Uterus (tissue), 4 donors: ENCODE data around the gene DNAJC25. TPM values are rescaled to one million over a fixed set of nuclear protein-coding genes. Genes with fewer than 3 reads are reported as not detected.

Experiments
- DNase-seq, 2 donors: peaks; one replicate each; pipeline ENCODE4 v3.0.0-alpha.2; 2019 to 2020
- H3K27ac ChIP-seq, 2 donors: fragments of 200-600 bp; sonication (generic); 1 replicate in 1 of 2; 2 replicates in 1 of 2; pipeline ENCODE4 v1.5.1; 2016 to 2018
- H3K27me3 ChIP-seq, 2 donors: fragments of 200-600 bp; sonication (generic); one replicate each; pipeline ENCODE4 v1.5.1; 2018 to 2019; ENCODE audit warnings: control low read depth in 1 of 2
- H3K36me3 ChIP-seq, 2 donors: fragments of 200-600 bp; sonication (generic); one replicate each; pipeline ENCODE4 v1.5.1; 2019; ENCODE audit warnings: control low read depth in 1 of 2
- H3K4me1 ChIP-seq, 2 donors: fragments of 200-600 bp; sonication (generic); one replicate each; pipeline ENCODE4 v1.5.1; 2018 to 2019; ENCODE audit warnings: control low read depth in 1 of 2
- H3K4me3 ChIP-seq, 2 donors: fragments of 200-600 bp; sonication (generic); 1 replicate in 1 of 2; 2 replicates in 1 of 2; pipeline ENCODE4 v1.5.1; 2018 to 2019; ENCODE audit warnings: mild to moderate bottlenecking in 1 of 2
- H3K9me3 ChIP-seq, 2 donors: fragments of 200-600 bp; sonication (generic); one replicate each; pipeline ENCODE4 v1.5.1; 2019; ENCODE audit warnings: control low read depth in 1 of 2
- POLR2A ChIP-seq, 2 donors: fragments of 450-650 bp; IDR thresholded peaks; one replicate each; pipeline ENCODE4 v1.6.1; 2016; ENCODE audit warnings: antibody characterized with exemption in 2 of 2, mild to moderate bottlenecking in 1 of 2, moderate library complexity in 1 of 2
- intact Hi-C: fragments of 100-400 bp; cut with DNase I; formaldehyde crosslinking; loops from one replicate; pipeline ENCODE4 v1.15.1; 2023; ENCODE audit warnings: low total_unique reads
- total RNA-seq, 4 donors: library from RNA; depleted of rRNA in 3 of 4; stranded (reverse); fragments of >200 nt in 3 of 4; gene quantifications; one replicate each; pipeline versions ENCODE4 v1.1.0 to v1.2.4, GENCODE V29; 2014 to 2023
- TF ChIP-seq, protein P1 (sequence below), 4 experiments: fragments of 200-600 bp in 2 of 4; fragments of 450-650 bp in 2 of 4; sonication (generic) in 2 of 4; IDR thresholded peaks; one replicate each; pipeline ENCODE4 v1.5.1; 2016 to 2019; ENCODE audit warnings: antibody characterized with exemption in 4 of 4, mild to moderate bottlenecking in 2 of 4, moderate library complexity in 1 of 4
- donor health status: DM: yes; HTN: yes; CAD: no.

The DNAJC25 gene
- total RNA-seq, 4 donors from 2014 or later, result 8.4 to 24.7 (median 9.1) TPM; not detected in 1

DNA sequence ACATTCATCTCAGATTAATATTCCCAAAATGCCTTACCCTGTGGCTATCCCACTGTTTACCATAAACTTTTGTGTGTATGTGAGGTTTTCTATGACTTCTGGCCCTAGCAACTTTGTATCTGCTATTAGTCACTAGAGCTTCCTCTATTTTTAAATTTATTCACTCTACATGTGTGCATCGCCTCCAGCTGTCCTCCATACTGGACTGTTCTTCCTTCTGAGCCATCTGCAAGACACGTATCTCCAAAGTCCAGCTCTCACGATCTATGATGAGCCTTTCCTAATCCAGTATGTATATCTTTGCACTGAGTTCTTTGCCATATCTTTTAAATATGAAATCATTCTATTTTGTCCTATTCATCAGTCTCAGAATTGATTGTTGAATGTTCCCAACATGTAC is 28.6 kb downstream of the DNAJC25 start:
- H3K4me3 ChIP-seq, result no peak overlapping the region
- intact Hi-C loops, result no loop called here
- TF ChIP-seq POLR2A (IDR thresholded peaks at IDR 0.05), result no peak
- TF ChIP-seq, protein P1, sequence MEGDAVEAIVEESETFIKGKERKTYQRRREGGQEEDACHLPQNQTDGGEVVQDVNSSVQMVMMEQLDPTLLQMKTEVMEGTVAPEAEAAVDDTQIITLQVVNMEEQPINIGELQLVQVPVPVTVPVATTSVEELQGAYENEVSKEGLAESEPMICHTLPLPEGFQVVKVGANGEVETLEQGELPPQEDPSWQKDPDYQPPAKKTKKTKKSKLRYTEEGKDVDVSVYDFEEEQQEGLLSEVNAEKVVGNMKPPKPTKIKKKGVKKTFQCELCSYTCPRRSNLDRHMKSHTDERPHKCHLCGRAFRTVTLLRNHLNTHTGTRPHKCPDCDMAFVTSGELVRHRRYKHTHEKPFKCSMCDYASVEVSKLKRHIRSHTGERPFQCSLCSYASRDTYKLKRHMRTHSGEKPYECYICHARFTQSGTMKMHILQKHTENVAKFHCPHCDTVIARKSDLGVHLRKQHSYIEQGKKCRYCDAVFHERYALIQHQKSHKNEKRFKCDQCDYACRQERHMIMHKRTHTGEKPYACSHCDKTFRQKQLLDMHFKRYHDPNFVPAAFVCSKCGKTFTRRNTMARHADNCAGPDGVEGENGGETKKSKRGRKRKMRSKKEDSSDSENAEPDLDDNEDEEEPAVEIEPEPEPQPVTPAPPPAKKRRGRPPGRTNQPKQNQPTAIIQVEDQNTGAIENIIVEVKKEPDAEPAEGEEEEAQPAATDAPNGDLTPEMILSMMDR (IDR thresholded peaks at IDR 0.05), result no peak
- peaks cover 0 to 3% of the 10 kb centered on the region in 2 donors for H3K4me1 ChIP-seq
- no peaks in the 10 kb centered on the region for H3K36me3 ChIP-seq
- H3K9me3 ChIP-seq, result no peaks in the 10 kb centered on the region
- DNase-seq, result no peak
- H3K27me3 ChIP-seq, result no peaks in the 10 kb centered on the region
- H3K27ac ChIP-seq, result no peak overlapping the region

DNA sequence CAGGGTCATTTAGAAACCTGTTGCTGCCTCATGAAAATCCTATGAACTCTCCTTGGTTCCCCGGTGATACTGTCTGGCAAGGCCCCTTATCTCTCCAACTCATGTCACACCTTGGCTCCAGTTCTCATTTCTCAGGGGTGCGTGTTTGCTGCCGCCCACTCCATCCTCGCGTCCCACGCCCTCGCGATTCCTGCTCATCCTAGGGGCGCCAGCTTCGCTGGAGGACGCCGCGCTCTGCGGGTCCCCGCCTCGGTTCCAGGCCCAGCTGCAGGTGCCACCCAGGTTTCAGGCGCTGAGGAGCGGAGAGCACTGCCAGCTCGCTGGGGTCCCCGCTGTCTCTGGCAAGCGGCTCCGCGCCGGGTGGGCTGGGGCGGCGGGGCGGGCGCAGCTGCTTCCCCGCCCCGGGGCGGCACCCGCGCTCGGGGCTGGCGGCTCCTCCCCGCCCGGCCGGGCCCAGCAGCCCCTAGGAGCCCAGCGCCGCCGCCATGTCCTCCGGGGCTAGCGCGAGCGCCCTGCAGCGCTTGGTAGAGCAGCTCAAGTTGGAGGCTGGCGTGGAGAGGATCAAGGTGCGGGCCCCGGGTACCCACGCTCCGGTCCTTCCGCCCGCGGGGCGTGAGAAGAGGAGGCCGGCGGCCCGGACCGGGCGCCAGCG is 30.1 kb downstream of the DNAJC25 start, which contains the start of gene GNG10:
GNG10 (plus strand) TSS at position 456 of the 652 bp plus-strand sequence; CDS start at position 486, 30 bp downstream.
- DNase-seq, result peak; percentile 24 to 57
- TF ChIP-seq, protein P1 (IDR thresholded peaks at IDR 0.05), result no peak
- TF ChIP-seq POLR2A (IDR thresholded peaks at IDR 0.05), result peak; percentile 38 to 55
- no peaks in the 10 kb centered on the region for H3K9me3 ChIP-seq
- H3K27me3 ChIP-seq, result no peaks in the 10 kb centered on the region
- H3K4me1 ChIP-seq, result peaks cover 0 to 3% of the 10 kb centered on the region in 2 donors
- H3K27ac ChIP-seq, result peak within 1 kb of the TSS; percentile 80 to 83
- peak within 1 kb of the TSS; percentile 42 to 90 for H3K4me3 ChIP-seq
- no peaks in the 10 kb centered on the region for H3K36me3 ChIP-seq
- intact Hi-C loops, result no loop called here

DNA sequence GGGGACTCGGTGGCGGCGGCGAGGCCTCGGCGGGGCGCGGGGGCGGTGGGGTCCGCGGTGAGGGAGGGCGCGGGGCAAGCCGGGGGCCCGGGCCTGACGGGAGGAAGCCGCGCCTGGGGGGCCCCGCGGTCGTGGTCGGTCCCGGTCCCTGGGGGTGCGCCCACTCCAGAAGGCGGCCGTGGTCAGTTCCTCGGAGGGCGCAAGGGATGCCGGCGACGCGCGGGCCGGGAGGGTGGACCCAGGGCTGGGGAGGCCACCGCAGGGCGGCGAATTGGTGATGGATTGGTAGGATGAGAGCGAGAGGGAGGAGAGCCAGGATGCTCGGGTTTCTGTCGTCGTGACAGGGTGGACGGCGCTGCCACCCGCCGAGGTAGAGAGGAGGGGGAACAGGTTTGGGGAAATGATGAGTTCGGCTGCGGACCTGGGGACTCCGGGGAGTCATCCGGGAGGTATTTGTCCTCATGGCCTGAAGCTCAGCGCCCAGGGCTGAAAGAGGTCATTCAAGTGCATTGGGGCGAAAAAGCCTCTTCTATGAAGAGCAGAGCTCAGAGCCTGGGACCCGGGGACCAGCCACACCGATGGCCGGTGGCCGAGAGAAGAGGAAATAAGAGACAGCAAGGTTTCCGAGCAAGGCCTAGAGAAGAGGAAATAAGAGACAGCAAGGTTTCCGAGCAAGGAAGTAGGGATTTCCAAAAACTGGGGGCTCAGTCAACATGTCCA is 30.8 kb downstream of the DNAJC25 start:
- intact Hi-C loops, result no loop called here
- Histone ChIP-seq H3K9me3 (no peaks in the 10 kb centered on the region), H3K27me3 (no peaks in the 10 kb centered on the region), H3K4me1 (peaks cover 0 to 3% of the 10 kb centered on the region in 2 donors), H3K4me3 (peak overlapping the region; percentile 42 to 90), H3K36me3 (no peaks in the 10 kb centered on the region), H3K27ac (peak overlapping the region; percentile 80 to 83)
- peak; percentile 22 to 39 for DNase-seq
- no peak for TF ChIP-seq POLR2A (IDR thresholded peaks at IDR 0.05)
- TF ChIP-seq, protein P1 (IDR thresholded peaks at IDR 0.05), result no peak

DNA sequence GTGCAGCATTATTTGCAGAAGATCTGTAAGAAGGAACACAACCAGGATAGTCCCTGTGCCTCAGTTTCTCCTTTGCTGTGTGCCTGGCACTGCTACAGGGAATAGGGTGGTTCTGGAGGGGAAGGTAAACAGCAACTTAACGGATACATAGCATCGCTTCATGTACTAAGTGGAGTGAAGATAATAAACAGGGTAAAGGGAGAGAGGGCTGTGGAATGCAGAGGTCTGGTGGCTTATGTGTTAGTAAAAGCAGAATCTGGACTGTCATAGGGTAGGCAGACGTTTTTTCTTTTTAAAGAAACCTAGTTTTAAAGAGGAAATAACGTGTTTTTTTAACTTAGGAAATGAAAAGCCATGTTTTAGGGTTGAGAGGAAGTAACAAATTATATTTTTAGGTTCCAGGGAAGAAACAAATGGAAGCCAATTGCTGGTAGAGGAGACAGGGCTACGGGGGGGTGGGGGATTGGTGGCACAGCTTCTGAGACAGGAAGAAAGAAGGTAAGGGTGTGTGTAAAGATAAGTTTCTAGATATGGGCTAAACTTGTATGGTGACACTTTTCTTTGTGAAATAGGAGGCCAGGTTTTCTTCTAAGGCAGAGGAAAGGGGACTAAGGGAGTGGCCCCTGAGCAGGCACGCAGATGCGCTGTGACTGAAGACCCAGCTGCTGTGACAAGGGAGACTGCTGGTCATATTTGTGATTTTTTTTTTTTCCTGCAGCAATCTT is 31.6 kb downstream of the DNAJC25 start:
- Histone ChIP-seq H3K27ac (peak overlapping the region; percentile 80 to 83), H3K36me3 (no peaks in the 10 kb centered on the region), H3K27me3 (no peaks in the 10 kb centered on the region), H3K4me1 (peaks cover 0 to 3% of the 10 kb centered on the region in 2 donors), H3K4me3 (peak overlapping the region; percentile 42 to 90), H3K9me3 (no peaks in the 10 kb centered on the region)
- TF ChIP-seq POLR2A (IDR thresholded peaks at IDR 0.05), result no peak
- TF ChIP-seq, protein P1 (IDR thresholded peaks at IDR 0.05), result no peak
- intact Hi-C loops, result no loop called here
- no peak for DNase-seq
